HPDE6-E6E7 (cell line): ENCODE measurements around the gene BAAT.
"Not testable (repeated sequence)": the region's sequence is repeated elsewhere in the genome, so short reads cannot be mapped to it uniquely, and the experiment has no call there.

ENCODE experiments used
- DNase-seq: peaks from one replicate; pipeline ENCODE4 v3.0.0; 2011; ENCODE audit warnings: missing footprints; ENCODE audit errors: extremely low spot score

The BAAT gene

GRCh38 chr9:101384873-101385536 lies at the start of gene BAAT:
Gene BAAT (minus strand): TSS chr9:101385006. CDS start chr9:101371404, 13,602 bp downstream.
- DNase-seq, result not testable (repeated sequence)

- no peak for DNase-seq
These were observed 48.4 kb upstream of the BAAT start for GRCh38 chr9:101433229-101433628.

- DNase-seq, result no peak
These were observed 47.9 kb upstream of the BAAT start for GRCh38 chr9:101432740-101433139.

GRCh38 chr9:101432171-101432570 lies 47.4 kb upstream of the BAAT start:
- DNase-seq, result no peak

GRCh38 chr9:101429736-101430135 lies 44.9 kb upstream of the BAAT start:
- DNase-seq, result no peak

GRCh38 chr9:101428909-101429308 lies 44.1 kb upstream of the BAAT start:
- no peak for DNase-seq

- DNase-seq, result no peak
These were observed 43.3 kb upstream of the BAAT start for GRCh38 chr9:101427957-101428655.

- DNase-seq, result no peak
These were observed 42.6 kb upstream of the BAAT start for GRCh38 chr9:101427358-101427757.

- DNase-seq, result no peak
These were observed 36.9 kb upstream of the BAAT start for GRCh38 chr9:101421653-101422065.

GRCh38 chr9:101419863-101420262 lies 35.1 kb upstream of the BAAT start:
- DNase-seq, result no peak

- no peak for DNase-seq
These were observed 34.0 kb upstream of the BAAT start for GRCh38 chr9:101418518-101419430.

- no peak for DNase-seq
These were observed 33.2 kb upstream of the BAAT start for GRCh38 chr9:101417977-101418376.

- DNase-seq, result no peak
These were observed 32.6 kb upstream of the BAAT start for GRCh38 chr9:101417389-101417788.

- DNase-seq, result no peak
These were observed 30.8 kb upstream of the BAAT start for GRCh38 chr9:101415578-101415977.

GRCh38 chr9:101414839-101415238 lies 30.0 kb upstream of the BAAT start:
- DNase-seq, result no peak

GRCh38 chr9:101409079-101409477 lies 24.3 kb upstream of the BAAT start:
- DNase-seq, result no peak

GRCh38 chr9:101408374-101409078 lies 23.7 kb upstream of the BAAT start:
- DNase-seq, result no peak

GRCh38 chr9:101403516-101404285 lies 18.9 kb upstream of the BAAT start:
- no peak for DNase-seq

GRCh38 chr9:101400120-101400519 lies 15.3 kb upstream of the BAAT start:
- DNase-seq, result no peak

- DNase-seq, result no peak
These were observed 14.8 kb upstream of the BAAT start for GRCh38 chr9:101399643-101399970.
